Measurements from ENCODE around the gene MYO15A.

GRCh38 chr17:18146980-18147379 is 38.4 kb downstream of the MYO15A start:
- no peak for TF ChIP-seq CTCF (IDR thresholded peaks at IDR 0.05; ENCODE audit: low read length)
- no peak for TF ChIP-seq EZH2phosphoT487 (IDR thresholded peaks at IDR 0.05; ENCODE audit: low read length)
- no peak for TF ChIP-seq EZH2 (optimal IDR thresholded peaks at IDR 0.05; ENCODE audit: low read depth, low read length)
